Measurements from ENCODE around the gene KCNK4. TPM values are rescaled to one million over a fixed set of nuclear protein-coding genes. Genes with fewer than 3 reads are reported as not detected.
A peak's percentile ranks its signal among the peaks of the same experiment; 100 is the strongest.

The KCNK4 gene
- total and polyA plus RNA-seq, 2 of the 13 experiments (the other 11 are each of a cell fraction or from before 2014, with no cell fraction given), result not detected

GRCh38 chr11:64269540-64270220, 21.4 kb upstream of the KCNK4 start:
- Histone ChIP-seq H3K27ac (ENCODE audit: extremely low read length, insufficient read depth, low read length) (peak overlapping the region; percentile 95), H3K9me3 (ENCODE audit: low read length) (no peaks in the 10 kb centered on the region), H3K4me1 (ENCODE audit: insufficient read depth, low read length) (peaks cover 38% of the 10 kb centered on the region), H3K9ac (ENCODE audit: insufficient read depth, low read depth, low read length) (peak overlapping the region; percentile 87), H3K4me3 (replicated peaks in 1 of 3; ENCODE audit: insufficient read depth in 1 of 3, low read depth in 2 of 3, low read length in 3 of 3) (peak overlapping the region; percentile 71 to 90 (median 89)), H3K4me2 (ENCODE audit: low read depth, low read length) (peak overlapping the region; percentile 95), H2AFZ (ENCODE audit: low read length) (no peak overlapping the region), H3K27me3 (ENCODE audit: control insufficient read depth in 1 of 2, insufficient read depth in 2 of 2, low read length in 2 of 2) (no peaks in the 10 kb centered on the region), H4K20me1 (ENCODE audit: insufficient read depth, low read length) (no peaks in the 10 kb centered on the region), H3K36me3 (replicated peaks in 1 of 2; ENCODE audit: control insufficient read depth in 1 of 2, insufficient read depth in 2 of 2, low read length in 2 of 2) (no peaks in the 10 kb centered on the region; a peak in 2 of 5 replicates), H3K79me2 (ENCODE audit: insufficient read depth, low read length) (peaks cover 14% of the 10 kb centered on the region)
- in situ Hi-C loops (cut with HindIII; ENCODE audit: extremely low pct_ligation_motif_present, low pct_unique_long_range_greater_than_20kb), result no loop called here
- intact Hi-C loops (cut with micrococcal nuclease; ENCODE audit: unreplicated experiment), result loop anchor here (2.0 kb wide), 3 partner anchors 15 to 35 kb away; partner anchors contain the start of genes BAD, ESRRA, GPR137 and PLCB3
- BruUV-seq (replicated peaks), result TSS peak; percentile 75
- peak; percentile 99 for DNase-seq (ENCODE audit: low spot score)
- ChIA-PET POLR2A (interaction anchor here (0.8 to 5.9 kb wide), 25 partner anchors 9 to 87 kb away, joined by 3 to 113 read pairs (median 6); partner anchors contain the start of genes BAD, ESRRA, FERMT3 and FKBP2), CTCF (ENCODE audit: low intra/inter-chr PET ratio, low total read pairs) (no interaction called here)
- peak; percentile 85 for ATAC-seq
- 1% methylated on average over 16 of the region's 58 CpGs for WGBS (ENCODE audit: low lambda C conversion rate)
- peak; percentile 99 for FAIRE-seq
- peak; percentile 88 for TF ChIP-seq CEBPG (CRISPR knock-in tag; IDR thresholded peaks at IDR 0.05)
- TF ChIP-seq, protein P1, sequence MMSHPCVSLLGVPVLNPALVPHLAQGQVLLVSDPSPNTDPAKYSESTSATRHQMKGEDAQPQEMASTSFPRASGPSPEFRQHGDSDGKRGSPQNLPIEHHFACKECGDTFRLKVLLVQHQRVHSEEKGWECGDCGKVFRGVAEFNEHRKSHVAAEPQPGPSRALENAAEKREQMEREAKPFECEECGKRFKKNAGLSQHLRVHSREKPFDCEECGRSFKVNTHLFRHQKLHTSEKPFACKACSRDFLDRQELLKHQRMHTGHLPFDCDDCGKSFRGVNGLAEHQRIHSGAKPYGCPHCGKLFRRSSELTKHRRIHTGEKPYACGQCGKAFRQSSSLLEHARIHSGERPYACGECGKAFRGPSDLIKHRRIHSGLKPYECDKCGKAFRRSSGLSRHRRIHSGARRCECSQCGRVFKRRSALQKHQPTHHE (CRISPR knock-in tag; IDR thresholded peaks at IDR 0.05; ENCODE audit: borderline replicate concordance), result peak; percentile 23; the same call in 1 of the 2 replicates
- peak; percentile 92 for TF ChIP-seq KLF12 (CRISPR knock-in tag; IDR thresholded peaks at IDR 0.05; ENCODE audit: borderline replicate concordance)
- TF ChIP-seq MAX (IDR thresholded peaks at IDR 0.05), result peak; percentile 47; the same call in 1 of the 2 replicates
- peak; percentile 36; the same call in 1 of the 2 replicates for TF ChIP-seq POGZ (CRISPR knock-in tag; IDR thresholded peaks at IDR 0.05)
- no peak for TF ChIP-seq U2AF2 (IDR thresholded peaks at IDR 0.05; ENCODE audit: low read depth, low read length)
- TF ChIP-seq, protein P2, sequence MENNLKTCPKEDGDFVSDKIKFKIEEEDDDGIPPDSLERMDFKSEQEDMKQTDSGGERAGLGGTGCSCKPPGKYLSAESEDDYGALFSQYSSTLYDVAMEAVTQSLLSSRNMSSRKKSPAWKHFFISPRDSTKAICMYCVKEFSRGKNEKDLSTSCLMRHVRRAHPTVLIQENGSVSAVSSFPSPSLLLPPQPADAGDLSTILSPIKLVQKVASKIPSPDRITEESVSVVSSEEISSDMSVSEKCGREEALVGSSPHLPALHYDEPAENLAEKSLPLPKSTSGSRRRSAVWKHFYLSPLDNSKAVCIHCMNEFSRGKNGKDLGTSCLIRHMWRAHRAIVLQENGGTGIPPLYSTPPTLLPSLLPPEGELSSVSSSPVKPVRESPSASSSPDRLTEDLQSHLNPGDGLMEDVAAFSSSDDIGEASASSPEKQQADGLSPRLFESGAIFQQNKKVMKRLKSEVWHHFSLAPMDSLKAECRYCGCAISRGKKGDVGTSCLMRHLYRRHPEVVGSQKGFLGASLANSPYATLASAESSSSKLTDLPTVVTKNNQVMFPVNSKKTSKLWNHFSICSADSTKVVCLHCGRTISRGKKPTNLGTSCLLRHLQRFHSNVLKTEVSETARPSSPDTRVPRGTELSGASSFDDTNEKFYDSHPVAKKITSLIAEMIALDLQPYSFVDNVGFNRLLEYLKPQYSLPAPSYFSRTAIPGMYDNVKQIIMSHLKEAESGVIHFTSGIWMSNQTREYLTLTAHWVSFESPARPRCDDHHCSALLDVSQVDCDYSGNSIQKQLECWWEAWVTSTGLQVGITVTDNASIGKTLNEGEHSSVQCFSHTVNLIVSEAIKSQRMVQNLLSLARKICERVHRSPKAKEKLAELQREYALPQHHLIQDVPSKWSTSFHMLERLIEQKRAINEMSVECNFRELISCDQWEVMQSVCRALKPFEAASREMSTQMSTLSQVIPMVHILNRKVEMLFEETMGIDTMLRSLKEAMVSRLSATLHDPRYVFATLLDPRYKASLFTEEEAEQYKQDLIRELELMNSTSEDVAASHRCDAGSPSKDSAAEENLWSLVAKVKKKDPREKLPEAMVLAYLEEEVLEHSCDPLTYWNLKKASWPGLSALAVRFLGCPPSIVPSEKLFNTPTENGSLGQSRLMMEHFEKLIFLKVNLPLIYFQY (CRISPR knock-in tag; IDR thresholded peaks at IDR 0.05; ENCODE audit: borderline replicate concordance), result peak; percentile 45; the same call in 1 of the 2 replicates
- TF ChIP-seq TBL1XR1 (IDR thresholded peaks at IDR 0.05; ENCODE audit: borderline replicate concordance, low read length, partially characterized antibody), result peak; percentile 45
- TF ChIP-seq ZNF672 (CRISPR knock-in tag; IDR thresholded peaks at IDR 0.05), result no peak
- TF ChIP-seq, protein P3, sequence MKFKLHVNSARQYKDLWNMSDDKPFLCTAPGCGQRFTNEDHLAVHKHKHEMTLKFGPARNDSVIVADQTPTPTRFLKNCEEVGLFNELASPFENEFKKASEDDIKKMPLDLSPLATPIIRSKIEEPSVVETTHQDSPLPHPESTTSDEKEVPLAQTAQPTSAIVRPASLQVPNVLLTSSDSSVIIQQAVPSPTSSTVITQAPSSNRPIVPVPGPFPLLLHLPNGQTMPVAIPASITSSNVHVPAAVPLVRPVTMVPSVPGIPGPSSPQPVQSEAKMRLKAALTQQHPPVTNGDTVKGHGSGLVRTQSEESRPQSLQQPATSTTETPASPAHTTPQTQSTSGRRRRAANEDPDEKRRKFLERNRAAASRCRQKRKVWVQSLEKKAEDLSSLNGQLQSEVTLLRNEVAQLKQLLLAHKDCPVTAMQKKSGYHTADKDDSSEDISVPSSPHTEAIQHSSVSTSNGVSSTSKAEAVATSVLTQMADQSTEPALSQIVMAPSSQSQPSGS (CRISPR knock-in tag; IDR thresholded peaks at IDR 0.05), result peak; percentile 73; the same call in 1 of the 2 replicates
- no peak for TF ChIP-seq ZNF556 (CRISPR knock-in tag; IDR thresholded peaks at IDR 0.05; ENCODE audit: borderline replicate concordance)
- no peak for TF ChIP-seq ZNF570 (CRISPR knock-in tag; IDR thresholded peaks at IDR 0.05; ENCODE audit: borderline replicate concordance)
- TF ChIP-seq, protein P4, sequence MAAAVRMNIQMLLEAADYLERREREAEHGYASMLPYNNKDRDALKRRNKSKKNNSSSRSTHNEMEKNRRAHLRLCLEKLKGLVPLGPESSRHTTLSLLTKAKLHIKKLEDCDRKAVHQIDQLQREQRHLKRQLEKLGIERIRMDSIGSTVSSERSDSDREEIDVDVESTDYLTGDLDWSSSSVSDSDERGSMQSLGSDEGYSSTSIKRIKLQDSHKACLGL (CRISPR knock-in tag; IDR thresholded peaks at IDR 0.05), result no peak; the same call in 1 of the 2 replicates
- no peak for TF ChIP-seq ZNF274 (CRISPR knock-in tag; IDR thresholded peaks at IDR 0.05)

All from HepG2 (cell line).